SK-N-SH treated with all-trans-retinoic acid at 6 μM for 48 hours (cell line): ENCODE measurements around the gene SKOR1.

Experiments
- ATAC-seq: fragments of 200-7000 bp; cut with Tn5 transposase; 3 replicates; pipeline ENCODE4 v1.9.1; 2020; ENCODE audit warnings: mild to moderate bottlenecking, moderate library complexity
- ARNTL ChIP-seq: fragments of 450-650 bp; formaldehyde crosslinking; IDR thresholded peaks from 2 replicates; pipeline ENCODE4 v1.5.0; 2020; ENCODE audit warnings: low read depth, mild to moderate bottlenecking, moderate library complexity, borderline replicate concordance
- BACH2 ChIP-seq: fragments of 250-450 bp; sonication (Bioruptor Pico); IDR thresholded peaks from 2 replicates; pipeline ENCODE4 v1.9.0; 2021; ENCODE audit warnings: mild to moderate bottlenecking, borderline replicate concordance
- CREB5 ChIP-seq: fragments of 250-450 bp; sonication (Bioruptor Pico); IDR thresholded peaks from 2 replicates; pipeline ENCODE4 v1.5.1; 2020; ENCODE audit warnings: low read depth, mild to moderate bottlenecking, moderate library complexity
- CSRNP3 ChIP-seq: fragments of 250-450 bp; sonication (Bioruptor Pico); IDR thresholded peaks from 2 replicates; pipeline ENCODE4 v1.5.1; 2021; ENCODE audit warnings: mild to moderate bottlenecking, moderate library complexity
- ESRRG ChIP-seq: fragments of 250-450 bp; sonication (Bioruptor Pico); IDR thresholded peaks from 2 replicates; pipeline ENCODE4 v1.6.1; 2021; ENCODE audit warnings: mild to moderate bottlenecking
- GLIS3 ChIP-seq: fragments of 250-450 bp; sonication (Bioruptor Pico); IDR thresholded peaks from 2 replicates; pipeline ENCODE4 v1.5.0; 2020; ENCODE audit warnings: mild to moderate bottlenecking, moderate library complexity
- ISL1 ChIP-seq: fragments of 250-450 bp; sonication (Bioruptor Pico); IDR thresholded peaks from 2 replicates; pipeline ENCODE4 v2.1.2; 2022; ENCODE audit warnings: mild to moderate bottlenecking, moderate library complexity
- PATZ1 ChIP-seq: fragments of 250-450 bp; sonication (Bioruptor Pico); IDR thresholded peaks from 2 replicates; pipeline ENCODE4 v1.8.0; 2020; ENCODE audit warnings: mild to moderate bottlenecking, moderate library complexity, borderline replicate concordance
- PPARA ChIP-seq: fragments of 250-450 bp; sonication (Bioruptor Pico); IDR thresholded peaks from 2 replicates; pipeline ENCODE4 v1.5.0; 2020; ENCODE audit warnings: mild to moderate bottlenecking, borderline replicate concordance
- RARB ChIP-seq: fragments of 250-450 bp; sonication (Bioruptor Pico); IDR thresholded peaks from 2 replicates; pipeline ENCODE4 v1.8.0; 2021; ENCODE audit warnings: mild to moderate bottlenecking, moderate library complexity
- SNAI2 ChIP-seq: fragments of 250-450 bp; sonication (Bioruptor Pico); IDR thresholded peaks from 2 replicates; pipeline ENCODE4 v1.5.0; 2020; ENCODE audit warnings: mild to moderate bottlenecking, moderate library complexity
- TOX ChIP-seq: fragments of 250-450 bp; sonication (Bioruptor Pico); IDR thresholded peaks from 2 replicates; pipeline ENCODE4 v1.8.0; 2021; ENCODE audit warnings: mild to moderate bottlenecking, moderate library complexity, borderline replicate concordance
- ZC3H10 ChIP-seq: fragments of 250-450 bp; sonication (Bioruptor Pico); IDR thresholded peaks from 2 replicates; pipeline ENCODE4 v1.5.1; 2021; ENCODE audit warnings: mild to moderate bottlenecking, moderate library complexity
- ZFP3 ChIP-seq: fragments of 250-450 bp; sonication (Bioruptor Pico); IDR thresholded peaks from 2 replicates; pipeline ENCODE4 v1.5.0; 2020; ENCODE audit warnings: mild to moderate bottlenecking, moderate library complexity
- ZFP30 ChIP-seq: fragments of 450-650 bp; formaldehyde crosslinking; IDR thresholded peaks from 2 replicates; pipeline ENCODE4 v1.5.0; 2022; ENCODE audit warnings: mild to moderate bottlenecking, moderate library complexity
- ZNF565 ChIP-seq: fragments of 450-650 bp; formaldehyde crosslinking; conservative IDR thresholded peaks from 2 replicates; pipeline ENCODE4 v1.5.0; 2020; ENCODE audit warnings: low read depth, mild to moderate bottlenecking, moderate library complexity
- ZNF70 ChIP-seq: fragments of 450-650 bp; formaldehyde crosslinking; IDR thresholded peaks from 2 replicates; pipeline ENCODE4 v1.5.0; 2020; ENCODE audit warnings: mild to moderate bottlenecking, moderate library complexity
- ZNF8 ChIP-seq: fragments of 450-650 bp; formaldehyde crosslinking; IDR thresholded peaks from 2 replicates; pipeline ENCODE4 v1.5.0; 2020; ENCODE audit warnings: mild to moderate bottlenecking, moderate library complexity

SKOR1 gene

GRCh38 chr15:67801926-67802914 is 23.1 kb upstream of the SKOR1 start:
- no peak for ATAC-seq
- no peak for TF ChIP-seq RARB (CRISPR knock-in tag)

- TF ChIP-seq GLIS3 (CRISPR knock-in tag) (no peak), ISL1 (CRISPR knock-in tag) (no peak)
- no peak for ATAC-seq
These were observed 22.0 kb upstream of the SKOR1 start for GRCh38 chr15:67803299-67803698.

- ATAC-seq, result no peak
- TF ChIP-seq ZFP3 (CRISPR knock-in tag) (no peak), ZNF565 (no peak), RARB (CRISPR knock-in tag) (no peak), ISL1 (CRISPR knock-in tag) (no peak), GLIS3 (CRISPR knock-in tag) (no peak), CSRNP3 (CRISPR knock-in tag) (no peak), ZFP30 (CRISPR knock-in tag) (no peak), TOX (CRISPR knock-in tag) (no peak), PATZ1 (no peak), ZNF8 (no peak), ZNF70 (CRISPR knock-in tag) (no peak), SNAI2 (no peak), ESRRG (CRISPR knock-in tag) (no peak), CREB5 (CRISPR knock-in tag) (no peak), BACH2 (no peak)
These were observed 21.1 kb upstream of the SKOR1 start for GRCh38 chr15:67803996-67804843.

GRCh38 chr15:67805008-67805665 is 20.2 kb upstream of the SKOR1 start:
- TF ChIP-seq BACH2 (no peak), PATZ1 (no peak)
- ATAC-seq, result no peak

GRCh38 chr15:67805666-67806516 is 19.4 kb upstream of the SKOR1 start:
- ATAC-seq, result no peak
- no peak for TF ChIP-seq CSRNP3 (CRISPR knock-in tag)
- TF ChIP-seq RARB (CRISPR knock-in tag), result no peak
- TF ChIP-seq ZFP30 (CRISPR knock-in tag), result no peak
- no peak for TF ChIP-seq TOX (CRISPR knock-in tag)
- no peak for TF ChIP-seq ISL1 (CRISPR knock-in tag)
- no peak for TF ChIP-seq GLIS3 (CRISPR knock-in tag)
- TF ChIP-seq PPARA (CRISPR knock-in tag), result no peak
- no peak for TF ChIP-seq BACH2
- no peak for TF ChIP-seq ZC3H10 (CRISPR knock-in tag)
- no peak for TF ChIP-seq ZNF70 (CRISPR knock-in tag)
- TF ChIP-seq ARNTL, result no peak
